Uterus (tissue), 2 donors: ENCODE data around the gene RBX1.

Experiments used
- POLR2A ChIP-seq, 2 donors: fragments of 450-650 bp; IDR thresholded peaks; one replicate each; pipeline ENCODE4 v1.6.1; 2016; ENCODE audit warnings: antibody characterized with exemption in 2 of 2, mild to moderate bottlenecking in 1 of 2, moderate library complexity in 1 of 2
- TF ChIP-seq, protein P1 (sequence below), 4 experiments: fragments of 200-600 bp in 2 of 4; fragments of 450-650 bp in 2 of 4; sonication (generic) in 2 of 4; IDR thresholded peaks; one replicate each; pipeline ENCODE4 v1.5.1; 2016 to 2019; ENCODE audit warnings: antibody characterized with exemption in 4 of 4, mild to moderate bottlenecking in 2 of 4, moderate library complexity in 1 of 4

DNA sequence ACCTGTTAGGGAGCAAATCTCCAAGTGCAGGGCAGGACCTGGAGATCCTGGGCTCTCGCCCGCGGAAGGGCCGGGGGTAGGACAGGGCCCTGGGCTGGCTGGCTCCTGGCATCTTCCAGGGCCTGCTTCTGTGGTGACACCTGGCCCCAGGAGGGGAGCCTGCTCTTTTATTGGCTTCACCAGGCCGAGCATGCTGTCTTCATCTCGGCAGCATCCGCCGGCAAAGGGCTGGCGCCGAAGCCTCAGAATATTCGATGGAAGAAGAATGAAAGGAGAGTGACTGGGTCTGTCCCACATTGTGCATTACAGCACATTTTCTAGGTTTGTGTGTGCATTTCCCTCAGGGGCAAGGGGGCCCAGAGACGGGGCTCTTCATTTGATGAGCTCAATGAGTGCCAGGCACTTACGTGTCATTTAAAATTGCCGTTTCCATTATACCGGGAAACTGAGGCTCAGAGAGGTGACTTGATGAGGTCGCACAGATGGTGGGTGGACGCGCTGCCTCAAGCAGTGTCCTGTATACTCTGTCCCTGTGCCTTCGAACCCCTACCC is 70.0 kb downstream of the RBX1 start:
- TF ChIP-seq POLR2A (IDR thresholded peaks at IDR 0.05) = no peak
- TF ChIP-seq, protein P1, sequence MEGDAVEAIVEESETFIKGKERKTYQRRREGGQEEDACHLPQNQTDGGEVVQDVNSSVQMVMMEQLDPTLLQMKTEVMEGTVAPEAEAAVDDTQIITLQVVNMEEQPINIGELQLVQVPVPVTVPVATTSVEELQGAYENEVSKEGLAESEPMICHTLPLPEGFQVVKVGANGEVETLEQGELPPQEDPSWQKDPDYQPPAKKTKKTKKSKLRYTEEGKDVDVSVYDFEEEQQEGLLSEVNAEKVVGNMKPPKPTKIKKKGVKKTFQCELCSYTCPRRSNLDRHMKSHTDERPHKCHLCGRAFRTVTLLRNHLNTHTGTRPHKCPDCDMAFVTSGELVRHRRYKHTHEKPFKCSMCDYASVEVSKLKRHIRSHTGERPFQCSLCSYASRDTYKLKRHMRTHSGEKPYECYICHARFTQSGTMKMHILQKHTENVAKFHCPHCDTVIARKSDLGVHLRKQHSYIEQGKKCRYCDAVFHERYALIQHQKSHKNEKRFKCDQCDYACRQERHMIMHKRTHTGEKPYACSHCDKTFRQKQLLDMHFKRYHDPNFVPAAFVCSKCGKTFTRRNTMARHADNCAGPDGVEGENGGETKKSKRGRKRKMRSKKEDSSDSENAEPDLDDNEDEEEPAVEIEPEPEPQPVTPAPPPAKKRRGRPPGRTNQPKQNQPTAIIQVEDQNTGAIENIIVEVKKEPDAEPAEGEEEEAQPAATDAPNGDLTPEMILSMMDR (IDR thresholded peaks at IDR 0.05) = no peak
